Endothelial cell of umbilical vein (primary cell): Measurements from ENCODE around the gene PTPN5. TPM values are rescaled to one million over a fixed set of nuclear protein-coding genes. Genes with fewer than 3 reads are reported as not detected.

ENCODE experiments used
- BruUV-seq: library from RNA; stranded (reverse); fragments of 400-500 nt; replicated peaks from 2 replicates; lab custom pipeline; 2021; lab: Mats Ljungman, UMichigan
- CTCF ChIA-PET: fragments of 300-600, 350-600 bp; sonication (Branson Sonifier 250); formaldehyde crosslinking; loops from one replicate; lab custom pipeline; 2021; ENCODE audit warnings: antibody characterized with exemption, inconsistent platforms; lab: Charles Lee
- POLR2A ChIA-PET: fragments of 300-600, 350-600 bp; sonication (Branson Sonifier 250); formaldehyde crosslinking; loops from one replicate; lab custom pipeline; 2021; ENCODE audit warnings: antibody characterized with exemption, inconsistent platforms; lab: Charles Lee
- DNase-seq: peaks from one replicate; pipeline ENCODE4 v3.0.0-alpha.2; 2011; ENCODE audit warnings: low read depth, low spot score
- FAIRE-seq: peaks from 2 replicates; lab custom pipeline; 2011; peaks lifted over from hg19 to GRCh38; lab: Jason Lieb, UNC
- H2AFZ ChIP-seq: 2 replicates; pipeline ENCODE4 v1.6.0; 2012; ENCODE audit warnings: low read depth, low read length, control low read depth, inconsistent platforms
- H3K27ac ChIP-seq: 2 replicates; pipeline ENCODE4 v1.5.1; 2011; ENCODE audit warnings: low read depth, mild to moderate bottlenecking, control low read depth, low read length, moderate library complexity; ENCODE audit not compliant: insufficient read depth
- H3K27me3 ChIP-seq, 2 experiments: 2 replicates each; pipeline versions ENCODE4 v1.6.0 to v1.6.1; 2011; ENCODE audit warnings: low read length in 2 of 2, mixed read lengths in 1 of 2; ENCODE audit not compliant: control insufficient read depth in 2 of 2, insufficient read depth in 2 of 2
- H3K36me3 ChIP-seq, 2 experiments: 2 replicates in 1 of 2; 3 replicates in 1 of 2; pipeline ENCODE4 v1.5.1; 2011; ENCODE audit warnings: low read length in 2 of 2, mild to moderate bottlenecking in 1 of 2, moderate library complexity in 1 of 2; ENCODE audit not compliant: control insufficient read depth in 2 of 2, insufficient read depth in 2 of 2; ENCODE audit errors: extremely low read depth in 1 of 2
- H3K4me1 ChIP-seq: 3 replicates; pipeline ENCODE4 v1.5.1; 2011; ENCODE audit warnings: mild to moderate bottlenecking, low read length; ENCODE audit not compliant: control insufficient read depth, insufficient read depth; ENCODE audit errors: extremely low read depth
- H3K4me2 ChIP-seq: 2 replicates; pipeline ENCODE4 v1.6.1; 2011; ENCODE audit warnings: low read length, control low read depth, mixed read lengths; ENCODE audit not compliant: insufficient read depth
- H3K4me3 ChIP-seq, 3 experiments: fragments of 200-600 bp in 1 of 3; sonication (generic), shearing (Covaris generic) in 1 of 3; replicated peaks in 1 of 3; 2 replicates each; pipeline ENCODE4 v1.5.1; 2011 to 2016; ENCODE audit warnings: control low read depth in 3 of 3, low read length in 3 of 3, mild to moderate bottlenecking in 2 of 3, inconsistent platforms in 1 of 3, low read depth in 1 of 3, moderate library complexity in 1 of 3; ENCODE audit not compliant: insufficient read depth in 1 of 3
- H3K79me2 ChIP-seq: 2 replicates; pipeline ENCODE4 v1.6.0; 2012; ENCODE audit warnings: low read length, inconsistent platforms; ENCODE audit not compliant: control insufficient read depth, insufficient read depth
- H3K9ac ChIP-seq: replicated peaks from 2 replicates; pipeline ENCODE3; 2011; ENCODE audit warnings: low read length, control low read depth; ENCODE audit not compliant: insufficient read depth; ENCODE audit errors: extremely low read depth
- H3K9me1 ChIP-seq: replicated peaks from 3 replicates; pipeline ENCODE4 v1.6.0; 2011; ENCODE audit warnings: mild to moderate bottlenecking, low read length; ENCODE audit not compliant: control insufficient read depth, insufficient read depth; ENCODE audit errors: extremely low read depth
- H3K9me3 ChIP-seq: replicated peaks from 2 replicates; pipeline ENCODE4 v1.5.1; 2012; ENCODE audit warnings: low read length, inconsistent platforms; ENCODE audit not compliant: control insufficient read depth, insufficient read depth
- H4K20me1 ChIP-seq: replicated peaks from 2 replicates; pipeline ENCODE3; 2011; ENCODE audit warnings: mild to moderate bottlenecking, low read length; ENCODE audit not compliant: control insufficient read depth, insufficient read depth; ENCODE audit errors: extremely low read depth
- EZH2 ChIP-seq: IDR thresholded peaks from 2 replicates; pipeline ENCODE4 v1.6.1; 2012; ENCODE audit warnings: borderline replicate concordance, low read depth, mild to moderate bottlenecking, moderate library complexity, low read length, inconsistent platforms; ENCODE audit not compliant: severe bottlenecking
- FOS ChIP-seq: IDR thresholded peaks from 2 replicates; pipeline ENCODE4 v1.6.1; 2011; ENCODE audit warnings: mild to moderate bottlenecking, low read length, moderate library complexity, borderline replicate concordance; ENCODE audit not compliant: insufficient read depth
- JUN ChIP-seq: IDR thresholded peaks from 2 replicates; pipeline ENCODE4 v1.6.1; 2011; ENCODE audit warnings: borderline replicate concordance, low read depth; ENCODE audit not compliant: insufficient read length, insufficient read depth
- POLR2AphosphoS5 ChIP-seq: IDR thresholded peaks from 2 replicates; pipeline ENCODE4 v1.6.1; 2012; ENCODE audit warnings: low read depth, mild to moderate bottlenecking, control low read depth, low read length, moderate library complexity; ENCODE audit not compliant: insufficient read depth
- dilution Hi-C: fragments of 300-500 bp; cut with MboI; formaldehyde crosslinking; loops from one replicate; pipeline ENCODE4 v1.15.0; 2019; ENCODE audit warnings: low sequenced_read_pairs; ENCODE audit not compliant: extremely low pct_ligation_motif_present
- intact Hi-C: fragments of 100-400 bp; cut with micrococcal nuclease; formaldehyde crosslinking; loops from one replicate; pipeline ENCODE4 v1.10.0; 2022
- polyA plus RNA-seq, 4 experiments: library from polyadenylated mRNA; depleted of rRNA in 3 of 4; stranded (reverse) in 3 of 4; unstranded in 1 of 4; fragments of >200 nt; gene quantifications; 2 replicates each; pipeline versions ENCODE4 v1.2.1 to v1.2.3, GENCODE V29; 2011 to 2012; ENCODE audit warnings: missing spikeins in 1 of 4
- total RNA-seq: library from RNA; stranded (reverse); gene quantifications from 2 replicates; pipeline ENCODE4 v1.2.3, GENCODE V29; 2021
- TF ChIP-seq, protein P1 (sequence below), 2 donors: IDR thresholded peaks; 1 replicate in 1 of 2; 2 replicates in 1 of 2; pipeline ENCODE4 v1.5.1; 2011; ENCODE audit warnings: low read length in 2 of 2, mild to moderate bottlenecking in 2 of 2, moderate library complexity in 2 of 2, control low read depth in 1 of 2, inconsistent platforms in 1 of 2, low read depth in 1 of 2; ENCODE audit not compliant: insufficient read depth in 1 of 2; ENCODE audit errors: extremely low read depth in 1 of 2
- TF ChIP-seq, protein P2 (sequence below): IDR thresholded peaks from 2 replicates; pipeline ENCODE4 v1.6.1; 2011; ENCODE audit not compliant: insufficient read depth, insufficient read length

Gene PTPN5
- total and polyA plus RNA-seq, 2 donors (not counting 3 experiments of a cell fraction or from before 2014, with no cell fraction given) = not detected

GRCh38 chr11:18709414-18709813 lies 82.2 kb downstream of the PTPN5 start:
- Histone ChIP-seq H3K4me2 (no peak overlapping the region), H3K36me3 (no peaks in the 10 kb centered on the region), H3K9me1 (no peaks in the 10 kb centered on the region), H4K20me1 (no peaks in the 10 kb centered on the region), H3K27me3 (peaks cover 16 to 29% of the 10 kb centered on the region in 2 experiments), H3K9ac (no peak overlapping the region), H3K79me2 (no peaks in the 10 kb centered on the region), H3K9me3 (no peaks in the 10 kb centered on the region), H3K4me1 (peaks cover 6% of the 10 kb centered on the region), H3K4me3 (no peak overlapping the region), H3K27ac (no peak overlapping the region), H2AFZ (no peak overlapping the region)
- POLR2A ChIA-PET = no interaction called here
- CTCF ChIA-PET = interaction anchor here (2.2 kb wide), 1 partner anchor 18 kb away, joined by 7 read pairs; no protein-coding TSS in a partner anchor
- BruUV-seq = no TSS peak
- no peak for FAIRE-seq
- no peak for DNase-seq
- dilution Hi-C loops = no loop called here
- intact Hi-C loops = loop anchor here (5.0 kb wide), 1 partner anchor 1697 kb away; the partner anchor contains the start of gene PLEKHA7
- TF ChIP-seq, protein P1, sequence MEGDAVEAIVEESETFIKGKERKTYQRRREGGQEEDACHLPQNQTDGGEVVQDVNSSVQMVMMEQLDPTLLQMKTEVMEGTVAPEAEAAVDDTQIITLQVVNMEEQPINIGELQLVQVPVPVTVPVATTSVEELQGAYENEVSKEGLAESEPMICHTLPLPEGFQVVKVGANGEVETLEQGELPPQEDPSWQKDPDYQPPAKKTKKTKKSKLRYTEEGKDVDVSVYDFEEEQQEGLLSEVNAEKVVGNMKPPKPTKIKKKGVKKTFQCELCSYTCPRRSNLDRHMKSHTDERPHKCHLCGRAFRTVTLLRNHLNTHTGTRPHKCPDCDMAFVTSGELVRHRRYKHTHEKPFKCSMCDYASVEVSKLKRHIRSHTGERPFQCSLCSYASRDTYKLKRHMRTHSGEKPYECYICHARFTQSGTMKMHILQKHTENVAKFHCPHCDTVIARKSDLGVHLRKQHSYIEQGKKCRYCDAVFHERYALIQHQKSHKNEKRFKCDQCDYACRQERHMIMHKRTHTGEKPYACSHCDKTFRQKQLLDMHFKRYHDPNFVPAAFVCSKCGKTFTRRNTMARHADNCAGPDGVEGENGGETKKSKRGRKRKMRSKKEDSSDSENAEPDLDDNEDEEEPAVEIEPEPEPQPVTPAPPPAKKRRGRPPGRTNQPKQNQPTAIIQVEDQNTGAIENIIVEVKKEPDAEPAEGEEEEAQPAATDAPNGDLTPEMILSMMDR (IDR thresholded peaks at IDR 0.05; ENCODE audit: extremely low read depth in 1 of 2, insufficient read depth in 1 of 2, low read depth in 1 of 2, low read length in 2 of 2) = no peak
- TF ChIP-seq JUN = no peak

DNA sequence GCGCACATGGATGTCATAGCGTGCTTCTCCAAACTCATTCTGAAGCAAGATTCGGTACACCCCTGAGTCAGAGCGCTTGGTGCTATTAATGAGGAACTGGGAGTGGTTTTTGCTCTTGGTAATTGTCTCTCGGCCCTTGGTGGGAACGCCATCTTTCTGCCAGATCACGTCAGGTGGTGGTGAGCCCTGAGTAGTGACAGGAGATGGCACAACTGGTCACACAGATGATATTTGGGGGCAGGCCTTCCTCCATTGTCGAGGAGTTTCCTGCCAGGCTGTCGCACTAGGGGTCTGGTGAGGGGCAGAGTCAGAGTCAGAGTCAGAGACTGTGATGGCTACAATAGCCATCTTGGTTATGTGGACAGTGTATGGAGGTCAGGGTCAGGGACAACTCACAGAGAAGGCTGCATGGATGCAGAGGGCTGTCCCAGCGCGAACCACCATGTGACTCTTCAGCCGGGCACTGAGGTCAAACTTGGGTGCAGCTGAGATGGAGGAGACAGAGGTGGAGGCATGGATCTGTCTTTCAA lies 83.7 kb downstream of the PTPN5 start:
- no TSS peak for BruUV-seq
- Histone ChIP-seq H3K27ac (no peak overlapping the region), H3K4me2 (no peak overlapping the region), H3K4me1 (peaks cover 6% of the 10 kb centered on the region), H3K79me2 (no peaks in the 10 kb centered on the region), H3K9me3 (no peaks in the 10 kb centered on the region), H3K27me3 (peaks cover 16 to 29% of the 10 kb centered on the region in 2 experiments), H3K4me3 (no peak overlapping the region), H2AFZ (no peak overlapping the region), H3K9me1 (no peaks in the 10 kb centered on the region), H3K9ac (no peak overlapping the region), H3K36me3 (no peaks in the 10 kb centered on the region), H4K20me1 (no peaks in the 10 kb centered on the region)
- ChIA-PET CTCF (interaction anchor here (1.1 to 2.2 kb wide), 3 partner anchors 14 to 20 kb away, joined by 5 to 9 read pairs (median 7); no protein-coding TSS in a partner anchor), POLR2A (no interaction called here)
- dilution Hi-C loops (no loop called here), intact Hi-C loops (loop anchor here (2.0 to 5.0 kb wide), 2 partner anchors 15 to 1696 kb away; partner anchors contain the start of gene PLEKHA7)
- TF ChIP-seq, protein P2, sequence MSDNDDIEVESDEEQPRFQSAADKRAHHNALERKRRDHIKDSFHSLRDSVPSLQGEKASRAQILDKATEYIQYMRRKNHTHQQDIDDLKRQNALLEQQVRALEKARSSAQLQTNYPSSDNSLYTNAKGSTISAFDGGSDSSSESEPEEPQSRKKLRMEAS = no peak
- TF ChIP-seq EZH2 = no peak
- TF ChIP-seq POLR2AphosphoS5 = no peak
- no peak for TF ChIP-seq JUN
- no peak for TF ChIP-seq FOS
- DNase-seq = no peak
- no peak for FAIRE-seq
